Gastrocnemius medialis (tissue), 4 donors: ENCODE measurements around the gene PROX1.

Experiments
- POLR2A ChIP-seq, 2 donors: fragments of 450-650 bp; IDR thresholded peaks; one replicate each; pipeline ENCODE4 v1.6.1; 2017; ENCODE audit warnings: antibody characterized with exemption in 2 of 2, mild to moderate bottlenecking in 2 of 2, moderate library complexity in 2 of 2
- TF ChIP-seq, protein P1 (sequence below), 5 experiments: fragments of 450-650 bp in 3 of 5; fragments of 200-600 bp in 2 of 5; sonication (generic) in 2 of 5; IDR thresholded peaks in 4 of 5; conservative IDR thresholded peaks in 1 of 5; 1 replicate in 4 of 5; 2 replicates in 1 of 5; pipeline ENCODE4 v1.5.1; 2016 to 2019; ENCODE audit warnings: antibody characterized with exemption in 5 of 5, mild to moderate bottlenecking in 3 of 5, moderate library complexity in 3 of 5

DNA sequence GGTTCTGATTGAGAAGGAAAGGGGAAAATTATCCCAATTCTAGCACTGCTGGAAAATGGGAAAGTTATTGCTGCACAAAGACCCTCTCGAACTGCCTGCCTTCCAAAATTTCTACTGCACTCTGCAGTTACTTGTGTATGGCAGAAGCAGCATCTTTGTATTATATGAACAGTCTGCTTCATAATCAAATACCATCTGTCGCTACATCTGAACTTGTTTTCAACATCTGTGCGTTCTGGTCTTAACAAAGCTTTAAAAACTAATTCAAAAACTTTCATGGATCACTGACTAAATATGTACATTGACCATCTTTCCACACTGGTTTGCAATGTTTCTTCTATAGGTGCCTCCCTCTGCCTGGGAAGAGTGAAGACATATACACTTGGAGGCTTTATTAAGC lies 79.2 kb downstream of the PROX1 start:
- TF ChIP-seq POLR2A (IDR thresholded peaks at IDR 0.05) = no peak
- TF ChIP-seq, protein P1, sequence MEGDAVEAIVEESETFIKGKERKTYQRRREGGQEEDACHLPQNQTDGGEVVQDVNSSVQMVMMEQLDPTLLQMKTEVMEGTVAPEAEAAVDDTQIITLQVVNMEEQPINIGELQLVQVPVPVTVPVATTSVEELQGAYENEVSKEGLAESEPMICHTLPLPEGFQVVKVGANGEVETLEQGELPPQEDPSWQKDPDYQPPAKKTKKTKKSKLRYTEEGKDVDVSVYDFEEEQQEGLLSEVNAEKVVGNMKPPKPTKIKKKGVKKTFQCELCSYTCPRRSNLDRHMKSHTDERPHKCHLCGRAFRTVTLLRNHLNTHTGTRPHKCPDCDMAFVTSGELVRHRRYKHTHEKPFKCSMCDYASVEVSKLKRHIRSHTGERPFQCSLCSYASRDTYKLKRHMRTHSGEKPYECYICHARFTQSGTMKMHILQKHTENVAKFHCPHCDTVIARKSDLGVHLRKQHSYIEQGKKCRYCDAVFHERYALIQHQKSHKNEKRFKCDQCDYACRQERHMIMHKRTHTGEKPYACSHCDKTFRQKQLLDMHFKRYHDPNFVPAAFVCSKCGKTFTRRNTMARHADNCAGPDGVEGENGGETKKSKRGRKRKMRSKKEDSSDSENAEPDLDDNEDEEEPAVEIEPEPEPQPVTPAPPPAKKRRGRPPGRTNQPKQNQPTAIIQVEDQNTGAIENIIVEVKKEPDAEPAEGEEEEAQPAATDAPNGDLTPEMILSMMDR (IDR thresholded peaks at IDR 0.05 in 4 of 5, conservative IDR thresholded peaks at IDR 0.05 in 1 of 5) = no peak
